ENCODE results near the gene BCL2. TPM values are rescaled to one million over a fixed set of nuclear protein-coding genes. Genes with fewer than 3 reads are reported as not detected.
"Not testable (repeated sequence)": the region's sequence is repeated elsewhere in the genome, so short reads cannot be mapped to it uniquely, and the experiment has no call there.

BCL2 gene
- total RNA-seq, result 100 to 1,000 TPM in 1 of 2 donors, 10 to 100 TPM in 1; 98.3 to 133 TPM

- peak within 1 kb of the TSS; percentile 96 to 99 for H3K4me3 Mint-ChIP-seq
- DNase-seq (peak in 1 of 2 donors; percentile 36), ATAC-seq (replicated peaks in 1 of 2) (peak; percentile 4 to 12)
- H3K9me3 Mint-ChIP-seq, result no peaks in the 10 kb centered on the region
- peaks cover 21 to 23% of the 10 kb centered on the region in 2 donors for H3K36me3 Mint-ChIP-seq (ENCODE audit: insufficient read depth in 2 of 2)
- peaks cover 32% of the 10 kb centered on the region for H3K4me1 Mint-ChIP-seq (ENCODE audit: low read depth)
- peak within 1 kb of the TSS; percentile 98 for H3K27ac Mint-ChIP-seq
- no peaks in the 10 kb centered on the region for H3K27me3 Mint-ChIP-seq (ENCODE audit: low read depth)
These were observed at the start of gene BCL2 for GRCh38 chr18:63319383-63320122. BCL2 (minus strand) TSS chr18:63319769.

DNA sequence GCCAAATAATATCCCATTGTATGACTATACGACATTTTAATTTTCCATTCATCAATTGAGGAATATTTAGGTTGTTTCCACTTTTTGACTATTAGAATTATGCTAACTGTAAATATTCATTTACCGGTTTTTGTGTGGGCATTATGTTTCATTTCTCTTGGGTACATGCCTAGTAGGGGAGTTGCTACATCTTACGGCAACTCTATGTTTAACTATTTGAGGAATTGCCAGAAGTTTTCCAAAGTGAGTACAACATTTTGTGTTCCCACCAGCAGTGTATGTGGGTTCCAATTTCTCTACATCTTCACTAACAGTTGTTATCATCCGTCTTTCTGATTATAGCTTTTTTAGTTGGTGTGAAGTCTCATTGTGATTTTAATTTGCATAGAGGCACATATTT is 49.0 kb upstream of the BCL2 start:
- no peak for ATAC-seq (replicated peaks in 1 of 2)
- Mint-ChIP-seq H3K9me3 (peaks cover 3 to 6% of the 10 kb centered on the region in 2 donors), H3K4me3 (peak overlapping the region; percentile 96), H3K27me3 (ENCODE audit: low read depth) (no peaks in the 10 kb centered on the region), H3K36me3 (ENCODE audit: insufficient read depth in 2 of 2) (peaks cover 12 to 24% of the 10 kb centered on the region in 2 donors), H3K4me1 (ENCODE audit: low read depth) (peaks cover 41% of the 10 kb centered on the region), H3K27ac (peak overlapping the region; percentile 88)
- DNase-seq, result no peak

- peak; percentile 89 to 93 for ATAC-seq (replicated peaks in 1 of 2)
These were observed 47.7 kb upstream of the BCL2 start, which contains the start of gene KDSR for GRCh38 chr18:63367053-63367953. KDSR (minus strand) TSS chr18:63367206; CDS start chr18:63367118, 88 bp downstream.

DNA sequence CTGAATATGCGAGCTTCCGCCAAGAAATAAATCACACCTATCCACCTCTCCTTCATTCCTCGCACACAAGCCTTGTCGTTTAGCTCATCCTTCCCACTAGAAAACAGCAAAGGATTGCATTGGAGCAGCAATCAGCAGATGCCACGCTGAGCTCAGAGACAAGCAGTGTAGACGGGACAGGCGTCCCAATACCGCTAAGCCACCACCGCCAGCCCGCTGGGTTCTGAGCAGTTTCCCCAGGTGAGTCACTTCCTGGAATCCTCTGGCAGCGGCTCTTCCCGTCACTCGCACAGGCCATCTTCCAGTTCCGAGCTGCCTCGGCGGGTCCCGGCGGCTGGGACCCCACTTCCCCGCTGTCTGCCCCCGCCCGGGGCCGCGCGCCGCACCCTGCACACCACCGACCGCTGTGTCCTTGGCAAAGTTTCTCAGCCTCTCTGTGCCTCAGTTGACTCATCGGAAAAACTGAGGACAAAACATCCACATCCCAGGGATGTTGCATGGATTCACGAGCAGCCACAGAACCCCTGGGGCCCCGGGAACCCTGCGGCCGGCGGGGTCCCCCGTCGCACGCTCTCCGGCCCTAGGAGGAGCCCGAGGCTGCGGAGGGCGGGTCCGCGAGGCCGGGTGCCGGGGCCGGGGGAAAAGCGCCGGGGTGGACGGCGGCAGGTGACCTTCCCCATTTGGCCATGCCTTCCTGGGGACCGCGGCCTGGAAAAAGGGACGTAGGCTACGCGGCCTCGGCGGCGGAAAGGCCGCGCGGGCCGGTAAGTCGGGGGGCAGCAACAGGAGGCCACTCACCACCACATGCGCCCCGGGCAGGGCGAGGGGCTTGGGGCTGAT is 46.9 kb upstream of the BCL2 start:
- Mint-ChIP-seq H3K36me3 (ENCODE audit: insufficient read depth in 2 of 2) (peaks cover 15 to 37% of the 10 kb centered on the region in 2 donors), H3K4me3 (peak overlapping the region; percentile 96), H3K27me3 (ENCODE audit: low read depth) (no peaks in the 10 kb centered on the region), H3K27ac (peak overlapping the region; percentile 92), H3K4me1 (ENCODE audit: low read depth) (peaks cover 47% of the 10 kb centered on the region), H3K9me3 (peaks cover 3 to 6% of the 10 kb centered on the region in 2 donors)
- ATAC-seq (replicated peaks in 1 of 2), result peak; percentile 63 to 66
- peak; percentile 75 to 82 for DNase-seq

More at GRCh38 chr18:63367053-63367953, 47.7 kb upstream of the BCL2 start, which contains the start of gene KDSR:
- H3K36me3 Mint-ChIP-seq (ENCODE audit: insufficient read depth in 2 of 2), result peaks cover 12 to 31% of the 10 kb centered on the region in 2 donors
- peak; percentile 90 to 91 for DNase-seq
- no peaks in the 10 kb centered on the region for H3K27me3 Mint-ChIP-seq (ENCODE audit: low read depth)
- peak within 1 kb of the TSS; percentile 96 for H3K4me3 Mint-ChIP-seq
- H3K4me1 Mint-ChIP-seq (ENCODE audit: low read depth), result peaks cover 42% of the 10 kb centered on the region
- peak within 1 kb of the TSS; percentile 92 for H3K27ac Mint-ChIP-seq
- H3K9me3 Mint-ChIP-seq, result peaks cover 3 to 6% of the 10 kb centered on the region in 2 donors

DNA sequence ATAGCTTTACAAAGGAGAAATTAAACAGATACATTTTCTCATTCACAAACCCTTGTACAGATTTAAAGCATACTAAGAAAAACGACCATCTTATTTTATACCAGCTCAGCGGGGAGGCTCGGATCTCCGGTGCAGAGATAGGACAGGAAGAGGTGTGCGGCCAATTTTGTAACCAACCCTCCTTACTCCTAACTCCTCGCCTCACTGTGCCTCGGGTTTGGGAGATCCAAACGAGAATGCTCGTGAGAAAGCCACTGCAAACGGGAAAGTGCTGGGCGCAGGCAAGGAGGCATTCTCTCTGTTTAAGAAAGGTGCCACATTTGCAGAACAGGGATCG is 46.3 kb upstream of the BCL2 start:
- peak; percentile 8 to 21 for DNase-seq
- no peak for ATAC-seq (replicated peaks in 1 of 2)

GRCh38 chr18:63363951-63364350 is 44.4 kb upstream of the BCL2 start:
- DNase-seq (no peak), ATAC-seq (replicated peaks in 1 of 2) (no peak)
- Mint-ChIP-seq H3K27ac (peak overlapping the region; percentile 0), H3K36me3 (ENCODE audit: insufficient read depth in 2 of 2) (peaks cover 15 to 39% of the 10 kb centered on the region in 2 donors), H3K27me3 (ENCODE audit: low read depth) (no peaks in the 10 kb centered on the region), H3K9me3 (peaks cover 2 to 5% of the 10 kb centered on the region in 2 donors), H3K4me3 (peak overlapping the region; percentile 2 to 35), H3K4me1 (ENCODE audit: low read depth) (peaks cover 46% of the 10 kb centered on the region)

More for the DNA sequence above, 46.3 kb upstream of the BCL2 start:
- Mint-ChIP-seq H3K9me3 (peaks cover 3 to 6% of the 10 kb centered on the region in 2 donors), H3K4me1 (ENCODE audit: low read depth) (peaks cover 47% of the 10 kb centered on the region), H3K27ac (peak overlapping the region; percentile 92), H3K4me3 (peak overlapping the region; percentile 96), H3K36me3 (ENCODE audit: insufficient read depth in 2 of 2) (peaks cover 15 to 33% of the 10 kb centered on the region in 2 donors), H3K27me3 (ENCODE audit: low read depth) (no peaks in the 10 kb centered on the region)

- peaks cover 41% of the 10 kb centered on the region for H3K4me1 Mint-ChIP-seq (ENCODE audit: low read depth)
- peaks cover 15 to 37% of the 10 kb centered on the region in 2 donors for H3K36me3 Mint-ChIP-seq (ENCODE audit: insufficient read depth in 2 of 2)
- not testable (repeated sequence) for ATAC-seq (replicated peaks in 1 of 2); H3K27ac Mint-ChIP-seq; H3K27me3 Mint-ChIP-seq (ENCODE audit: low read depth); DNase-seq; H3K9me3 Mint-ChIP-seq
- peak overlapping the region in 1 of 2 donors; percentile 35 for H3K4me3 Mint-ChIP-seq
These were observed 43.9 kb upstream of the BCL2 start for GRCh38 chr18:63363420-63363819.

DNA sequence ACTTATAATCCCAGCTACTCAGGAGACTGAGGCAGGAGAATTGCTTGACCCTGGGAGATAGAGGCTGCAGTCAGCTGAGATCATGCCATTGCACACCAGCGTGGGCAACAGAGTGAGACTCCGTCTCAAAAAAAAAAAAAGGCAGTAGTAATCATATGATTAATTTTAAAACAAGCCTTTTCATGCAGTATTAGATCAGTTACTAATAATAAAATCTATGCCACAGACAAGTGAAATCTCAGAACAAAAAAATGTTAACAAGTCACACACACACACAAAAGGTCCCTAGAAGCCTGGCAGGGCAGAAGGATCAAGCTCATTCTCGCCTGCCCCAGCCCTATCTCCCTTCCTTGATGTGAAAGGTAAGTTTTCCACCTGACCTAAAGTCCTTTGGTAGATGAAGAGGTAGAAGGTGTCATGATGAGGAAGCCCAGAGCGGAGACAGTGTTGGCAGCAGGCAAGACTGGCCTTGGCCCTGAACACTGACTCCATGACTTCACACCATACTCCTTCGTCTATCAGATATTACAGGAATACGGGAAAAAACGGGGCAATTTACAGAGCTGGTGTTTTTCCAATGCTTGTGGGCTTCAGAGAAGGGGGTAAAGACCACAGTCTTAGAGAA is 36.8 kb upstream of the BCL2 start:
- DNase-seq, result no peak
- H3K27me3 Mint-ChIP-seq (ENCODE audit: low read depth), result no peaks in the 10 kb centered on the region
- no peak overlapping the region for H3K27ac Mint-ChIP-seq
- H3K36me3 Mint-ChIP-seq (ENCODE audit: insufficient read depth in 2 of 2), result peaks cover 7 to 43% of the 10 kb centered on the region in 2 donors
- H3K4me3 Mint-ChIP-seq, result no peak overlapping the region
- H3K9me3 Mint-ChIP-seq, result no peaks in the 10 kb centered on the region
- ATAC-seq (replicated peaks in 1 of 2), result no peak
- no peaks in the 10 kb centered on the region for H3K4me1 Mint-ChIP-seq (ENCODE audit: low read depth)

GRCh38 chr18:63350230-63350629 is 30.7 kb upstream of the BCL2 start:
- H3K4me1 Mint-ChIP-seq (ENCODE audit: low read depth), result no peaks in the 10 kb centered on the region
- no peak overlapping the region for H3K27ac Mint-ChIP-seq
- peaks cover 5 to 40% of the 10 kb centered on the region in 2 donors for H3K36me3 Mint-ChIP-seq (ENCODE audit: insufficient read depth in 2 of 2)
- no peak overlapping the region for H3K4me3 Mint-ChIP-seq
- no peaks in the 10 kb centered on the region for H3K27me3 Mint-ChIP-seq (ENCODE audit: low read depth)
- no peak for DNase-seq
- ATAC-seq (replicated peaks in 1 of 2), result no peak
- no peaks in the 10 kb centered on the region for H3K9me3 Mint-ChIP-seq

DNA sequence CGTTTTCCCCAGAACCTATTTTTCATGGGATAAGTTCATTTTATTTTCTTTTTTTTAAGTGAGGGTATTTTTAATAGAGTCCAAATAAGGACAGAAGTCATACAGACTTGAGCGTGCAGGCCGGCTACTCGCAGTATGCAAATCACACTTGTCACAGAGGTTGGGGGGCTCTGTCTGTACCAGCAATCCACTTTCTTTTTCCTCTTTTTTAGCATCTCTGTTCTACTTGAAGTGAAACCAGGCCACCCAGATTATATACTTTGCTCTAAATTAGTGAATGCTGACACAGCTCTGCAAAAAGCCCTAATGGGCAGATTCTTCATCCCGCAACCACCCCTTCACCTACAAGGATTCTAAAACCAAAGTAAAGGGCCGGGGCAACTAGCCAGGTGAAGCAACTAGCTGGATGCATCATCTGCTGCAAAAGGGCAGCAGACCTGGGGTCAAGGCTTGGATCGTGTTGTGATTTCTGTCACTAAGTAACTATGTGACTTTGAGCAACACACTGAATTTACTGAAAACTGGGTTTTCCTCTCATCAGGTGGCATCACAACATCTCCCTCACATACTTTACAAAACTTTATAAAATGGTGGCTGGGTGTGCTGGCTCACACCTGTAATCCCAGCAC is 29.1 kb upstream of the BCL2 start:
- Mint-ChIP-seq H3K36me3 (ENCODE audit: insufficient read depth in 2 of 2) (peaks cover 0 to 36% of the 10 kb centered on the region in 2 donors), H3K9me3 (no peaks in the 10 kb centered on the region), H3K27ac (peak overlapping the region; percentile 33), H3K4me1 (ENCODE audit: low read depth) (no peaks in the 10 kb centered on the region), H3K4me3 (no peak overlapping the region), H3K27me3 (ENCODE audit: low read depth) (no peaks in the 10 kb centered on the region)
- ATAC-seq (replicated peaks in 1 of 2) (no peak), DNase-seq (no peak)

GRCh38 chr18:63346480-63347183 is 27.1 kb upstream of the BCL2 start:
- ATAC-seq (replicated peaks in 1 of 2) (no peak), DNase-seq (no peak)
- no peaks in the 10 kb centered on the region for H3K4me1 Mint-ChIP-seq (ENCODE audit: low read depth)
- H3K27ac Mint-ChIP-seq, result no peak overlapping the region
- H3K4me3 Mint-ChIP-seq, result no peak overlapping the region
- H3K9me3 Mint-ChIP-seq, result no peaks in the 10 kb centered on the region
- peaks cover 3 to 37% of the 10 kb centered on the region in 2 donors for H3K36me3 Mint-ChIP-seq (ENCODE audit: insufficient read depth in 2 of 2)
- no peaks in the 10 kb centered on the region for H3K27me3 Mint-ChIP-seq (ENCODE audit: low read depth)
